ENCODE measurements around the gene ARHGEF6.

ARHGEF6 gene

DNA sequence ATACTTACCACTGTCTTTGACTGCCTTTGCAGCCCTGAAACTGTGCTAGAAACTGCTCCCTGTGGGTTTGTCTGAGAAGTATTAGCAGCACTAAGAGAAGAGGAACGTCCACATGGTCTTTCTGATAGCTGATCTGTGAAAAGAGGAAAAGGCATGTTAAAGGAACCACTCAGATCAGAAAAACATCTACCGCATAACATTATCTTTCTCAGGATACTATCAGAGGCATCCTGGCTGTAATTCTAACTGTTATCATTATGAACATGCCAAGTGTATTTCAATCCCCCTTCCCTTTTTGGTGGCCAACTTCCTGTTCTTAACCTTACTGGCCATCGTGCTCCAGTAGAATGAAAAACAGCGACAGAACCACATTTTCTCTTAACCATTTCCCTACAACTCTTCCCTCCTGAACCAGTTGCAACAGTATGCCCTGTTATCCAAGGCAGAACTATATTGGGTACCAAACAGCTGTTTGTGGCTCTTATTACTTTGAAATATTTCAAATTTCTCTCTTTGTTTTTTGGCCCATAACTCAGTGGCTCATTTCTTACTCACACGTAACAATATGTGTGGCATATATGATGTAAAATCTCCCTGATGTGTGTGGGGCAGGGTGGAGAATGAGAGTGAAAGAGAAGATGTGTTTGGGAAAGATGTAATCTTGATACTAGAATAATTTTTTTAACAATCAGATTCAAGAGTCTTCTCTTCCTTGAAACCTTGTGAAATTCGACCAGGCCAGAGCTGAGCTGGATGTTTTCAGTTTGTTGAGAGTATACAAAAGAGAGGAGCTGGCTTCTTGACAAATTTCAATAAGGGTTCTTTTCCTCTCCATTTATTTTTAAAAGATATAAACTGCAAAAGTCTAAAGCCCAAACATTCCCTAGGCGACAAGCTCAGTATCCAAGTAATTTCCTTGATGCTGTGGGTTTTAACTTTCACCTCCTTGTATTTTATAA lies 35.2 kb downstream of the ARHGEF6 start:
- DNase-seq = no peak

- no peak for DNase-seq
Measured at GRCh38 chrX:136742721-136743379, 37.9 kb downstream of the ARHGEF6 start.

GRCh38 chrX:136738049-136738729 lies 42.5 kb downstream of the ARHGEF6 start:
- no peak for DNase-seq

GRCh38 chrX:136736690-136737089 lies 44.0 kb downstream of the ARHGEF6 start:
- no peak for DNase-seq

GRCh38 chrX:136735601-136736000 lies 45.1 kb downstream of the ARHGEF6 start:
- no peak for DNase-seq

DNA sequence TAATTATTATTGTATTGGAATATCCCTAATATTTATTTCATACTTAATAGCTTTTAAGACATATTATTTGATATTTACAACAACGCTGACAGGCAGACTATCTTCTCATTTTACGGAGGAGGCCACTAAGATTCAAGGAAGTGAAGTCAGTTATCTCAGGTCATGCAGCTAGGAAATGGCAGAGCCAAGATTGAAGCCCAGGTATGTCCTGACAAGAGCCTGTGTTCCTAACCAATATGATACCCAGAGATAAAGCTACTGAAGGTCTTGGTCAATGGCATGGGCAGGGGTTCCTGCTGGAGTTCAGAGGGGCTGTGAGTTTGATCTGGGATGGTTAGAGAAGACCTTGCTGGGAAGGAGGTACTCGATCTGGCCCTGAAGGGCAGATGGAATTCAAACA lies 47.1 kb downstream of the ARHGEF6 start:
- no peak for DNase-seq

DNA sequence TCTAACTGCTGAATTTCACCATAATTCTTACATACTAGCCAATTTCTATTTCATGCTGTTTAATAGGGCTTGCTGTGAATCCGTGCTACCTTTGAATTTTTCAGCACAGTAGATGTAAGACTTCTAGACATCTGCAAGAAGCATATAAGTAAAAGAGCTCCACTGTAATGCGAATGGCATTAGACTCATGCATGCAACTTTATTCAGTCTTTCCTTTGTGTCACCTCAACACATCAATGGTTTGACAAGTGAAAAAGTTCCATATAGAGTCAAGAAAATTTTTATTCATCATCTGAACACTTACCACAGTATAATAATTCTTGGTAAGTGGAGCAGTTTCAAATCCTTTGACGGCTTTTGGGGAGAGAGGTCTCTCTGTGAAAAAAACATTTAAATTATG lies 48.9 kb downstream of the ARHGEF6 start:
- no peak for DNase-seq

GRCh38 chrX:136731207-136731782 lies 49.4 kb downstream of the ARHGEF6 start:
- no peak for DNase-seq

DNA sequence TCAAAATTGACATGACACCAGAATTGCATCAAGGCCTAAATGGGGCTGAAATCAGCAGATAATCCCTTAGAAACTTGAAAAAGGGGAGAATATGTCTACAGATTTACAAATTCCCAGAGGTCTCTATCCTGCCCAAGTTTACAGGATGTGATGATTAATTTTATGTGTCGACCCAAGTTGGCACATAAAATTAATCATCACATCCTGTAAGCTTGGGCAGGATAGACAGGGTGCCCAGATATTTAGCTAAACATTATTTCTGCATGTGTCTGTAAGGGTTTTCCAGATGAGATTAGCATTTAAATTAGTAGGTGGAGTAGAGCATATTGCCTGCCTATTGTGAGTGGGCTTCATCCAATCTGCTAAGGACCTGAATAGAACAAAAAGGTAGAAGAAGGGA lies 52.3 kb downstream of the ARHGEF6 start:
- no peak for DNase-seq

GRCh38 chrX:136725441-136726104 lies 55.2 kb downstream of the ARHGEF6 start:
- DNase-seq = no peak

GRCh38 chrX:136718091-136718490 lies 62.6 kb downstream of the ARHGEF6 start:
- no peak for DNase-seq

DNA sequence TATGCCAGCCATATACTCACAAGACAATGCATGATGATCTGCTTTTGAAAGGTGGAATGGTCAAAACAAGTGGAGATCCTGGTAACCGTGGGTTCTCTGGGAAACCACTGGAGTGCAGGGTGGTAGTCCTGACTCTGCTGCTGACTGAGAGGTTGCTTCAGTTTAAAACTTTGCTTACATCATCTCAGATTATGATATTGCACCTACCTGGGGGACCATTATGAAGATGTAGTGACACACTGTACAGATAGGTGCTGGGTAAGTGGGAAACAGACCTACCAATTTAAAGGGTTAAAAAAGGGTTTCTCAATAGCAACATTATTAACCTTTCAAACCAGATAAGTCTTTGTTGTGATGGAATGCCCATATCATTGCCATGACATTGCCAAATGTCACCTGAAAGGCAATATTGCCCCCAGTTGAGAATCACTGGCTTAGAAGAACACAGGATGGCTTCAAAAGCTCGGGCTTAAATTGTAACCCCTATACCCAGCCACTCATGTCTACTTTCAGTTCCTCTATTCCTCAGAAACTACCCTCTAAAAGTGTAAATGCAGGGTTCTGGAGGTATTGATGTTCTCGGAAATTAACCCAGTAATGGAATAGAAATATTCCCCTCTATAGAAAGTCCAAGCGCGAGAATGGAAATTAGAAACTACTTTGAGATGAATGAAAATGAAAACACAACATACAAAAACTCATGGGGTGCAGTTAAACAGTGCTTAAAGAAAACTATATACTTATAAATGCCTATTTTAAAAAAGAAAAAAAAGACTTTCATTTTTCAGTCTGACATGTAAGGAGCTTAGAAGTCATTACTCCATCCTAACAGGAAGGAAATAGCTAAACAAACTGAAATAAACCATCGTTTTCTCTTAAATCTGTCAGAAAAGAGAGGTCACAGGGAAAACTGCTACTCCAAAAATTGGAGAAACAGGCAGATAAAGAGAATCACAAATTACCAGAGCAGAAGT lies 65.8 kb downstream of the ARHGEF6 start:
- DNase-seq = no peak

- DNase-seq = no peak
Measured at GRCh38 chrX:136712650-136713310, 68.0 kb downstream of the ARHGEF6 start.

- peak in 1 of 2 experiments; percentile 45 for DNase-seq
Measured at GRCh38 chrX:136711147-136711546, 69.6 kb downstream of the ARHGEF6 start.

DNA sequence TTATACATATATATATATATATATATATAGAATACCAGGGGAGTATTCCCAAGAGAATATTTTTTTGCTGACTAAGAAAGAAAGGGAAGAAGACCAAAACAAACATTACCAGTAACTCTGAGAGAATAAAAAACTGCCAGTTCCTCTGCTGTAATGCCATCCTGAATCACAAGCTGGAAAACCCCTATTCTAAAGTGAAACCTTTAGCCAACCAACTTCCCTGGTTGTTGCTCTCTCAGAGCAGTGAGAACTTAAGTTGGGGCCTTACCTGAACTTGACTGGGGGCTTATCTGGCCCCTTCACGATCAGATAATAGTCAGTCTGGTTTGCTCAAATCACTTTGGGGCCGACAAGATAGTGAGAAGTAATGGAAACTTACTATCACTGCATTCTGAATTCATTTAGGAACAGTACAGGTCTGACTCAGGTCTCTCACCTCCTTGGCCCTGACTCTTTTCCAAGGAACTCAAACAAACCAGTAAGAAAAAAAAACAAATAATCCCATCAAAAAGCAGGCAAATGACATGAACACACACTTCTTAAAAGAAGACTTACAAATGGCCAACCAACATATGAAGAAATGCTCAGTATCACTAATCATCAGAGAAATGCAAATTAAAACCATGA lies 70.3 kb downstream of the ARHGEF6 start:
- peak in 1 of 2 experiments; percentile 33 for DNase-seq

DNA sequence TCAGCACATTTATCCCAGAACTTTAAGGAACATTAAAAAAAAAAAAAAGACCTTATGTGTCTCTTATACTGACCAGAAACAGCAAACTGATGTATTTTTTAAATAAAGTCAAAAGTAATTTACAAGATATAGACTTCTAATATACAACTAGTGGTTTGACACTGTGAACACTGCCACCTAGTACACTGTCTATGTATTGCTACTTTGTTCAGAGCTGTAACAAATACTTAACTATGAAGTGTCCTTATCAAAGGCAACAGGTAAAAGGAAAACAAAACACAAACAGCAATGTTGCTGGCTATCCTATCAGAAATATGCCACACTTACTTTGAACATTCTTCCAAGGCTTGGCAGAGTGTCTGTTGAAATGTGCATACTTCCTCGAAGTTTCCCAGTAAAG lies 72.4 kb downstream of the ARHGEF6 start:
- no peak for DNase-seq

- no peak for DNase-seq
Measured at GRCh38 chrX:136697156-136697555, 83.6 kb downstream of the ARHGEF6 start.

GRCh38 chrX:136694431-136695087 lies 86.2 kb downstream of the ARHGEF6 start:
- no peak for DNase-seq

DNA sequence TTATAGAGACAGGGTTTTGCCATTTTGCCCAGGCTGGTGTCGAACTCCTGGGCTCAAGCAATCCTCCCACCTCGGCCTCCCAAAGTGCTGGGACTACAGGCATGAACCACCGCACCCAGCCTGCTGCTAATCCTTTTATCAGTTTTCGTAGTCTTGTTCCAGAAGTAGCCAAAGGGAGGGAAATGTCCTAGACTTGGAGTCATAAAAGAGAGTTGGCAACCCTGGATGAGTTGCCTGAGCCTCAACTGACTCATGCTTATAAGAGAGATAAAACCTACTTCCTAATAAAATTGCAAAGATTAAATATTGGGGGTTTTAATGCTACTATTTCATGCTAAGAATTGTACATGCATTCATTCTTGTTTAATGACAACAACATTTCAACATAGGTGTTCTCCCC lies 88.5 kb downstream of the ARHGEF6 start:
- no peak for DNase-seq

All from activated T-cell treated with anti-CD3 and anti-CD28 coated beads, Interleukin-2, amount 50 U/mL, for 48 hours (primary cell).